Neural cell (in vitro differentiated cells): ENCODE measurements around the gene CIT. TPM values are rescaled to one million over a fixed set of nuclear protein-coding genes. Genes with fewer than 3 reads are reported as not detected.
"Not testable (repeated sequence)": the region's sequence is repeated elsewhere in the genome, so short reads cannot be mapped to it uniquely, and the experiment has no call there.

ENCODE experiments used
- H2AFZ ChIP-seq: fragments of 200-600, 300-800 bp; sonication (generic), shearing (Covaris generic); 2 replicates; pipeline ENCODE4 v1.6.0; 2014; ENCODE audit warnings: low read depth, mild to moderate bottlenecking, antibody characterized with exemption, low read length, moderate library complexity
- H3F3A ChIP-seq: fragments of 200-600 bp; shearing (Covaris generic); 2 replicates; pipeline ENCODE4 v1.6.1; 2016; ENCODE audit warnings: mild to moderate bottlenecking, moderate library complexity, mixed read lengths, antibody characterized with exemption, low read length; ENCODE audit not compliant: insufficient read depth, poor library complexity, severe bottlenecking
- H3K27ac ChIP-seq: fragments of 200-600, 300-800 bp; sonication (generic), shearing (Covaris generic); 2 replicates; pipeline ENCODE4 v1.5.1; 2014; ENCODE audit warnings: mild to moderate bottlenecking, low read length, moderate library complexity
- H3K27me3 ChIP-seq: fragments of 300-800, 200-600 bp; sonication (generic), shearing (Covaris generic); 2 replicates; pipeline ENCODE4 v1.6.0; 2014; ENCODE audit warnings: mild to moderate bottlenecking, low read depth, low read length, moderate library complexity; ENCODE audit not compliant: insufficient read depth
- H3K36me3 ChIP-seq: fragments of 300-800, 200-600 bp; sonication (generic), shearing (Covaris generic); 2 replicates; pipeline ENCODE4 v1.5.1; 2014; ENCODE audit warnings: mild to moderate bottlenecking, antibody characterized with exemption, low read length, moderate library complexity; ENCODE audit not compliant: insufficient read depth
- H3K4me2 ChIP-seq: fragments of 300-800, 200-600 bp; sonication (generic), shearing (Covaris generic); 2 replicates; pipeline ENCODE4 v1.6.0; 2014; ENCODE audit warnings: mild to moderate bottlenecking, low read length
- H3K4me3 ChIP-seq: fragments of 300-800, 200-600 bp; sonication (generic), shearing (Covaris generic); 2 replicates; pipeline ENCODE4 v1.5.1; 2014; ENCODE audit warnings: mild to moderate bottlenecking, low read length, moderate library complexity
- H3K79me2 ChIP-seq: fragments of 200-600 bp; shearing (Covaris generic); replicated peaks from 2 replicates; pipeline ENCODE4 v1.6.0; 2014; ENCODE audit warnings: mild to moderate bottlenecking, low read length, moderate library complexity; ENCODE audit not compliant: insufficient read depth
- H3K9ac ChIP-seq: fragments of 300-800, 200-600 bp; sonication (generic), shearing (Covaris generic); 2 replicates; pipeline ENCODE4 v1.6.1; 2016; ENCODE audit warnings: mild to moderate bottlenecking, low read length, mixed read lengths
- H3K9me2 ChIP-seq: fragments of 200-600 bp; shearing (Covaris generic); 2 replicates; pipeline ENCODE4 v1.6.1; 2016; ENCODE audit warnings: mild to moderate bottlenecking, low read length, mixed read lengths; ENCODE audit not compliant: insufficient read depth
- H3K9me3 ChIP-seq: fragments of 200-600, 300-800 bp; sonication (generic), shearing (Covaris generic); 2 replicates; pipeline ENCODE4 v1.6.1; 2016; ENCODE audit warnings: mild to moderate bottlenecking, mixed run types, low read length, moderate library complexity, mixed read lengths
- H4K20me1 ChIP-seq: fragments of 200-600 bp; shearing (Covaris generic); 2 replicates; pipeline ENCODE4 v1.6.1; 2016; ENCODE audit warnings: mild to moderate bottlenecking, mixed run types; ENCODE audit not compliant: insufficient read depth
- CTCF ChIP-seq: fragments of 450-650 bp; IDR thresholded peaks from 2 replicates; pipeline ENCODE4 v1.5.1; 2014; ENCODE audit warnings: antibody characterized with exemption, mild to moderate bottlenecking, moderate library complexity; ENCODE audit not compliant: poor library complexity, severe bottlenecking
- EP300 ChIP-seq: fragments of 450-650 bp; conservative IDR thresholded peaks from 2 replicates; pipeline ENCODE4 v1.6.1; 2014; ENCODE audit warnings: antibody characterized with exemption, mild to moderate bottlenecking, moderate library complexity; ENCODE audit not compliant: poor library complexity, severe bottlenecking
- EZH2 ChIP-seq: fragments of 200-600, 300-800 bp; shearing (Covaris generic), sonication (generic); IDR thresholded peaks from 2 replicates; pipeline ENCODE4 v1.6.1; 2014; ENCODE audit warnings: antibody characterized with exemption, low read length, borderline replicate concordance, mild to moderate bottlenecking; ENCODE audit not compliant: insufficient read depth, poor library complexity, severe bottlenecking
- MXI1 ChIP-seq: fragments of 450-650 bp; conservative IDR thresholded peaks from 2 replicates; pipeline ENCODE4 v1.6.1; 2014; ENCODE audit warnings: antibody characterized with exemption, mild to moderate bottlenecking; ENCODE audit not compliant: poor library complexity, severe bottlenecking
- REST ChIP-seq: IDR thresholded peaks from 2 replicates; pipeline ENCODE4 v1.6.1; 2012; ENCODE audit warnings: borderline replicate concordance
- SMC3 ChIP-seq: fragments of 450-650 bp; conservative IDR thresholded peaks from 2 replicates; pipeline ENCODE4 v1.6.1; 2014; ENCODE audit warnings: antibody characterized with exemption, mild to moderate bottlenecking, moderate library complexity; ENCODE audit not compliant: poor library complexity
- TAF1 ChIP-seq: IDR thresholded peaks from 2 replicates; pipeline ENCODE4 v1.6.1; 2012; ENCODE audit warnings: low read depth
- polyA plus RNA-seq: library from polyadenylated mRNA; depleted of rRNA; stranded (reverse); fragments of >200 nt; gene quantifications from 2 replicates; pipeline ENCODE4 v1.2.3, GENCODE V29; 2014

CIT gene
- polyA plus RNA-seq, 1 donor from 2014 or later, result 3.3 TPM

- H3K79me2 ChIP-seq, result no peaks in the 10 kb centered on the region
- H2AFZ ChIP-seq, result no peak overlapping the region
- H3K36me3 ChIP-seq, result no peaks in the 10 kb centered on the region
- no peaks in the 10 kb centered on the region for H3F3A ChIP-seq
- H3K4me3 ChIP-seq, result no peak overlapping the region
- H3K27ac ChIP-seq, result no peak overlapping the region
- H4K20me1 ChIP-seq, result no peaks in the 10 kb centered on the region
- H3K27me3 ChIP-seq, result no peaks in the 10 kb centered on the region
- TF ChIP-seq TAF1 (no peak), EZH2 (no peak), MXI1 (no peak), REST (no peak), CTCF (no peak), SMC3 (no peak)
- no peak overlapping the region for H3K9ac ChIP-seq
- no peaks in the 10 kb centered on the region for H3K9me2 ChIP-seq
- H3K9me3 ChIP-seq, result no peaks in the 10 kb centered on the region
- H3K4me2 ChIP-seq, result no peak overlapping the region
Observed at GRCh38 chr12:119901670-119902069, 24.6 kb upstream of the CIT start.

GRCh38 chr12:119894916-119895315, 17.8 kb upstream of the CIT start:
- H3K4me3 ChIP-seq, result no peak overlapping the region
- H3K9me3 ChIP-seq, result peaks cover 7% of the 10 kb centered on the region
- no peaks in the 10 kb centered on the region for H3K27me3 ChIP-seq
- no peaks in the 10 kb centered on the region for H3K9me2 ChIP-seq
- no peaks in the 10 kb centered on the region for H4K20me1 ChIP-seq
- H3K36me3 ChIP-seq, result no peaks in the 10 kb centered on the region
- no peak overlapping the region for H3K4me2 ChIP-seq
- H2AFZ ChIP-seq, result no peak overlapping the region
- no peaks in the 10 kb centered on the region for H3F3A ChIP-seq
- H3K79me2 ChIP-seq, result no peaks in the 10 kb centered on the region
- H3K27ac ChIP-seq, result no peak overlapping the region
- no peak for TF ChIP-seq CTCF
- no peak for TF ChIP-seq TAF1
- no peak for TF ChIP-seq EP300
- H3K9ac ChIP-seq, result no peak overlapping the region

DNA sequence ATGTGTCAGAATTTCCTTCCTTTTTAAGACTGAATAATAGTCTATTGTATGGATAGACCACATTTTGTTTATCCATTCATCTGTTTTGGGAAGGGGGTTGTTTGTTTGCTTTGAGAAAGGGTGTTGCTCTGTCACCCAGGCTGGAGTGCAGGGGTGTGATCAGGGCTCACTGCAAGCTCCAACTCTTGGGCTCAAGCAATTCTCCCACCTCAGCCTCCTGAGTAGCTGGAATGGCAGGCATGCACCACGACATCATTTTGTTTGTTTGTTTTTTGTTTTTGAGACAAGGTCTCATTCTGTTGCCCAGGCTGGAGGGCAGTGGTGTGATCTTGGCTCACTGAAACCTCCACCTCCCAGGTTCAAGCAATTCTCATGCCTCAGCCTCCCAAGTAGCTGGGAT, 15.5 kb upstream of the CIT start:
- not testable (repeated sequence) for H4K20me1 ChIP-seq, H3K4me3 ChIP-seq, H3K27me3 ChIP-seq, H3K9me2 ChIP-seq, H3F3A ChIP-seq, H3K9me3 ChIP-seq, H3K4me2 ChIP-seq, H3K79me2 ChIP-seq, H3K9ac ChIP-seq, H3K27ac ChIP-seq, H2AFZ ChIP-seq, H3K36me3 ChIP-seq
